Mesendoderm (in vitro differentiated cells): ENCODE measurements around the gene SMAD9.

Source experiments
- DNase-seq: peaks from one replicate; pipeline ENCODE4 v3.0.0; 2013
- H2AK5ac ChIP-seq: 2 replicates; pipeline ENCODE4 v1.6.1; 2013; ENCODE audit warnings: low read length, inconsistent platforms
- H2BK120ac ChIP-seq: 2 replicates; pipeline ENCODE4 v1.6.1; 2013; ENCODE audit warnings: low read depth, mild to moderate bottlenecking, low read length, moderate library complexity, mixed read lengths
- H2BK15ac ChIP-seq: replicated peaks from 2 replicates; pipeline ENCODE4 v1.6.1; 2013; ENCODE audit warnings: low read depth, mild to moderate bottlenecking, moderate library complexity
- H2BK5ac ChIP-seq: 2 replicates; pipeline ENCODE4 v1.6.1; 2013; ENCODE audit warnings: low read length, inconsistent platforms
- H3K18ac ChIP-seq: 2 replicates; pipeline ENCODE4 v1.6.1; 2013; ENCODE audit warnings: mild to moderate bottlenecking, low read length, mixed read lengths
- H3K23ac ChIP-seq: one replicate; pipeline ENCODE4 v1.6.1; 2013; ENCODE audit warnings: low read length
- H3K27ac ChIP-seq: 2 replicates; pipeline ENCODE4 v1.5.1; 2013; ENCODE audit warnings: low read depth, mild to moderate bottlenecking, inconsistent platforms, low read length, moderate library complexity
- H3K27me3 ChIP-seq: 2 replicates; pipeline ENCODE4 v1.6.1; 2013; ENCODE audit warnings: low read length, control low read depth, mild to moderate bottlenecking, inconsistent platforms; ENCODE audit not compliant: insufficient read depth, poor library complexity
- H3K36me3 ChIP-seq: 2 replicates; pipeline ENCODE4 v1.6.1; 2013; ENCODE audit warnings: low read length, inconsistent platforms; ENCODE audit not compliant: control insufficient read depth, insufficient read depth
- H3K4ac ChIP-seq: one replicate; pipeline ENCODE4 v1.6.1; 2013; ENCODE audit warnings: low read depth, mild to moderate bottlenecking, low read length, moderate library complexity
- H3K4me1 ChIP-seq: 2 replicates; pipeline ENCODE4 v1.6.1; 2013; ENCODE audit warnings: low read depth, low read length, inconsistent platforms; ENCODE audit not compliant: control insufficient read depth
- H3K4me2 ChIP-seq: 2 replicates; pipeline ENCODE4 v1.6.1; 2013; ENCODE audit warnings: low read length
- H3K4me3 ChIP-seq: 2 replicates; pipeline ENCODE4 v1.5.1; 2013; ENCODE audit warnings: mild to moderate bottlenecking, low read length
- H3K56ac ChIP-seq: one replicate; pipeline ENCODE4 v1.6.1; 2013; ENCODE audit warnings: low read length
- H3K79me1 ChIP-seq: 2 replicates; pipeline ENCODE4 v1.6.1; 2013; ENCODE audit warnings: low read length, inconsistent platforms
- H3K79me2 ChIP-seq: 2 replicates; pipeline ENCODE4 v1.6.1; 2013; ENCODE audit warnings: mild to moderate bottlenecking, low read length; ENCODE audit not compliant: control insufficient read depth, insufficient read depth
- H3K9ac ChIP-seq: 2 replicates; pipeline ENCODE4 v1.6.1; 2013; ENCODE audit warnings: low read length, inconsistent platforms
- H4K5ac ChIP-seq: one replicate; pipeline ENCODE4 v1.6.1; 2013; ENCODE audit warnings: low read length
- H4K8ac ChIP-seq: one replicate; pipeline ENCODE4 v1.6.1; 2013; ENCODE audit warnings: low read depth, mild to moderate bottlenecking, control low read depth, low read length, moderate library complexity
- WGBS: extraction: QIAGEN DNeasy Blood & Tissue Kit; methylation state at CpG from one replicate; pipeline ENCODE4 v1.1.7; 2013; ENCODE audit warnings: low lambda C conversion rate, missing lambda C conversion rate; ENCODE audit not compliant: insufficient coverage; ENCODE audit errors: extremely low coverage; 5-methylcytosine and 5-hydroxymethylcytosine counted together

The SMAD9 gene

DNA sequence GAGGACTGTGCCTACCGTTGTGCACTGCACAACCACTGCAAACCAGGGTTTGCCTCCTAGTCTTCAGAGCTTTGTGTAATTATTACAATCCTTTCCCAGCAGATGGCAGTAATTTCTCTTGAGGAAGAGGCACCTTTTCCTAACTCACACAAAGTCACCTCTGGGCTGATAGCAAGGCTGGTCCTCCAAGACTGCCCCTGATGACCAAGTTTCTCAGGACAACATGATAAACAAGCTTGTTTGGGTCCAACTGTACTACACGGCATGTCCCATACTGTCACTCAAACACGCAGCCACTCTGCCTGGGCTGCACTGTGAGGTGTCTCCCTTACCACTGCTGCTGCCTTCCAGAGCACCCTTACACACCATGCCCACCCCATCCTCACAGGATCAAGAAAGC is 61.7 kb downstream of the SMAD9 start:
- Histone ChIP-seq H3K4me2 (no peak overlapping the region), H2BK15ac (no peak overlapping the region), H3K56ac (no peak overlapping the region), H2BK120ac (no peak overlapping the region), H3K4me1 (no peaks in the 10 kb centered on the region), H3K4ac (no peak overlapping the region), H4K8ac (no peak overlapping the region), H3K79me2 (no peaks in the 10 kb centered on the region), H3K23ac (no peak overlapping the region), H3K79me1 (no peaks in the 10 kb centered on the region), H3K27ac (no peak overlapping the region), H3K4me3 (no peak overlapping the region), H2BK5ac (no peak overlapping the region), H3K18ac (no peak overlapping the region), H3K9ac (no peak overlapping the region), H3K36me3 (no peaks in the 10 kb centered on the region), H2AK5ac (no peak overlapping the region), H3K27me3 (no peaks in the 10 kb centered on the region), H4K5ac (no peak overlapping the region)
- no CpG with 5 or more reads among the region's 3 CpGs for WGBS
- DNase-seq = peak; percentile 84

GRCh38 chr13:36857253-36857652 is 62.8 kb downstream of the SMAD9 start:
- no peak overlapping the region for H2BK5ac ChIP-seq
- H2BK120ac ChIP-seq = no peak overlapping the region
- no peak overlapping the region for H2AK5ac ChIP-seq
- no peaks in the 10 kb centered on the region for H3K36me3 ChIP-seq
- H3K79me1 ChIP-seq = no peaks in the 10 kb centered on the region
- no peak overlapping the region for H2BK15ac ChIP-seq
- no peak overlapping the region for H4K5ac ChIP-seq
- H3K56ac ChIP-seq = no peak overlapping the region
- no peak for DNase-seq
- H3K9ac ChIP-seq = no peak overlapping the region
- no peaks in the 10 kb centered on the region for H3K79me2 ChIP-seq
- H3K18ac ChIP-seq = no peak overlapping the region
- no peak overlapping the region for H3K27ac ChIP-seq
- H3K4ac ChIP-seq = no peak overlapping the region
- no peak overlapping the region for H3K4me3 ChIP-seq
- H3K23ac ChIP-seq = no peak overlapping the region
- H3K4me2 ChIP-seq = no peak overlapping the region
- H4K8ac ChIP-seq = no peak overlapping the region
- no peaks in the 10 kb centered on the region for H3K27me3 ChIP-seq
- H3K4me1 ChIP-seq = no peaks in the 10 kb centered on the region

DNA sequence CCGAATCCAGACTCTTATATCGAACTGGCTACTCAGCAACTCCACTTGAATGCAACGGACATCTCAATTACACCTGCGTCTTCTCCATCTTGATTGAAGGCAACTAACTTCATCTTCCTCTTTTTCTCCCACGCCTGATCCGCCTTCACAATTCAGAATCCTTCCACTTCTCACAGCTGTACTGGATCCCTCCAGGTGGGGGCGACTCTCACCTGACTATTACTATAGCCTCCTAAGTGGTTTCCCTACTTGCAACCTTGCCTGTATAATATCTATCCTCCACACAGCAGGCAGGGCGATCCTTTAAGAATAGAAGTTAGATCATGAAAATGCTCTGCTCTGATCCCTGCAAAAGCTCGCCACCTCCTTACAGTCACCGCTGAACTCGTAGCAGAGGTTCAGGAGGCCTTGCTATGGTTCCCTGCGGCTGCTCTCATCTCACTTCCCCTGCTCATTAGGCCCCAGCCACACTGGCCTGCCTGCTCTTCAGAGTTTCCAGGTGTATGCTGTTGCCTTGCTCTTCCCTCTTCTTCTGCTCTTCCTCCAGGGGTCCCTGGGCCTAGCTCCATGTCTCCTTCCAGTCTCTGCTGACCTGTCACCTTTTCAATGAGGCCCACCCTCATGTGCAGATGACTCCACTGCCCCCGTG is 69.1 kb downstream of the SMAD9 start:
- Histone ChIP-seq H3K4me2 (no peak overlapping the region), H3K79me2 (no peaks in the 10 kb centered on the region), H2BK120ac (no peak overlapping the region), H4K5ac (no peak overlapping the region), H3K56ac (no peak overlapping the region), H2BK5ac (no peak overlapping the region), H3K4ac (no peak overlapping the region), H3K27me3 (no peaks in the 10 kb centered on the region), H3K36me3 (no peaks in the 10 kb centered on the region), H3K23ac (no peak overlapping the region), H2BK15ac (no peak overlapping the region), H3K4me1 (no peaks in the 10 kb centered on the region), H3K9ac (no peak overlapping the region), H2AK5ac (no peak overlapping the region), H3K18ac (no peak overlapping the region), H4K8ac (no peak overlapping the region), H3K79me1 (no peaks in the 10 kb centered on the region), H3K4me3 (no peak overlapping the region), H3K27ac (no peak overlapping the region)
- DNase-seq = peak; percentile 43
- no CpG with 5 or more reads among the region's 13 CpGs for WGBS

DNA sequence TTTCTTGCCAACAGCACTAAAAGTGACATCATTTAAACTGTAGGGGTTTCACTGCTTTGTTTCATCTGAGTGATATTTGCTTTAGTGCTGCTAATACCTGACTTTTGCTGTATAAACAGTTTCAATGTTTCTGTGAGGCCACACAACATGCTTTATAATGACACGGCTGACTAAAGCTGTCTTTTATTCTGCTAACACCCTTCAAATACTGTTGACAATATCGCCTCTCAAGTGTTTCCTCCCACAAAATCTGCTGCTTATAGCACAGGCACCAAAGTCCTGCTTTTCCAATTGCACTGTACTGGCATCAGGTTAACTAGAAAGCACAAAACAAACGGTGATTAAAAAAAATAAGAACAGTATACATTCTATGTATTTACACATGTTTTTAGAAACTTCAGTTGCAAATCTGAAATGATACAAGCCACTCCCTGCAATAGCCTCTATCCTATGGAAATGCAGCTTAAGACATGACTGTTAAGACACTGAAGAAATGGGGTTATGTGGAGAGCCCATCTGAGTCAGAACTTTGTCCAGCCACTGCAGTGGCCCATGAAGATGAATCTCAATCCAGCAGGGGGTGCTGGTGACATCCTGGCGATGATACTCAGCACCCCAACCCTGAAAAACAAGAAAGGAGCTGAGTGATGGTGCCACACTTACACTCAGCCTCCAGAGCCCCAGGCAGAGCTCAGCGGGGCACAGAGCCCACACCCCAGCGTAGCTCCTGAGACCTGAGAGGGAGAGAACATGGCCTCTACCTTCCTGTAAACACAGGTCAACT is 71.6 kb downstream of the SMAD9 start:
- Histone ChIP-seq H2BK5ac (no peak overlapping the region), H3K18ac (no peak overlapping the region), H3K23ac (no peak overlapping the region), H3K4me1 (no peaks in the 10 kb centered on the region), H3K79me1 (no peaks in the 10 kb centered on the region), H2BK120ac (no peak overlapping the region), H4K5ac (no peak overlapping the region), H3K9ac (no peak overlapping the region), H3K79me2 (no peaks in the 10 kb centered on the region), H3K27ac (no peak overlapping the region), H3K27me3 (no peaks in the 10 kb centered on the region), H3K4me2 (no peak overlapping the region), H2BK15ac (no peak overlapping the region), H3K4ac (no peak overlapping the region), H2AK5ac (no peak overlapping the region), H4K8ac (no peak overlapping the region), H3K56ac (no peak overlapping the region), H3K36me3 (no peaks in the 10 kb centered on the region), H3K4me3 (no peak overlapping the region)
- no CpG with 5 or more reads among the region's 6 CpGs for WGBS
- DNase-seq = peak; percentile 43

GRCh38 chr13:36847606-36848005 is 72.4 kb downstream of the SMAD9 start:
- H3K4ac ChIP-seq = no peak overlapping the region
- no peaks in the 10 kb centered on the region for H3K27me3 ChIP-seq
- no peak overlapping the region for H3K23ac ChIP-seq
- H3K9ac ChIP-seq = no peak overlapping the region
- DNase-seq = no peak
- H3K79me1 ChIP-seq = no peaks in the 10 kb centered on the region
- no peak overlapping the region for H2BK120ac ChIP-seq
- H3K79me2 ChIP-seq = no peaks in the 10 kb centered on the region
- H3K56ac ChIP-seq = no peak overlapping the region
- H3K27ac ChIP-seq = no peak overlapping the region
- no peaks in the 10 kb centered on the region for H3K4me1 ChIP-seq
- H3K4me3 ChIP-seq = no peak overlapping the region
- H2BK15ac ChIP-seq = no peak overlapping the region
- no CpG with 5 or more reads among the region's 9 CpGs for WGBS
- no peak overlapping the region for H3K18ac ChIP-seq
- H3K4me2 ChIP-seq = no peak overlapping the region
- H4K8ac ChIP-seq = no peak overlapping the region
- no peaks in the 10 kb centered on the region for H3K36me3 ChIP-seq
- no peak overlapping the region for H4K5ac ChIP-seq
- H2BK5ac ChIP-seq = no peak overlapping the region
- no peak overlapping the region for H2AK5ac ChIP-seq

DNA sequence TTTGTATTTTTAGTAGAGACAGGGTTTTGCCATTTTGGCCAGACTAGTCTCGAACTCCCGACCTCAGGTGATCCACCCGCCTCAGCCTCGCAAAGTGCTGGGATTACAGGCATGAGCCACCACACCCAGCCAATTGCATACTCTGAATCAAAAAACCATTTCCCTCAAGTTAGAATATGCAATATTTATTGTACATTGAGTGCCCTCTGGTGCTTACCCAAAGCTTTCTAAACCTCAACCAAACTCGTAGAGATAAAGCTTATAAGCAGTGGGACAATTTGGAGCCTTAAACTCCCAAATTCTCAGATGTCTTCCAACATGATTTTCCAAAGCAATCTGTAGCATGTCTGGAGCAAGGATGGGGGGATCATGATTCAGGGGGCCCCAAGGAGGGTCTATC is 78.6 kb downstream of the SMAD9 start:
- Histone ChIP-seq H3K4me1 (peaks cover 3% of the 10 kb centered on the region), H3K56ac (no peak overlapping the region), H3K23ac (no peak overlapping the region), H4K5ac (no peak overlapping the region), H3K27me3 (no peaks in the 10 kb centered on the region), H2AK5ac (no peak overlapping the region), H3K4me3 (no peak overlapping the region), H2BK120ac (no peak overlapping the region), H4K8ac (no peak overlapping the region), H3K4me2 (no peak overlapping the region), H3K79me2 (no peaks in the 10 kb centered on the region), H2BK5ac (no peak overlapping the region), H3K36me3 (no peaks in the 10 kb centered on the region), H3K27ac (no peak overlapping the region), H3K9ac (no peak overlapping the region), H3K18ac (no peak overlapping the region), H3K4ac (no peak overlapping the region), H3K79me1 (no peaks in the 10 kb centered on the region), H2BK15ac (no peak overlapping the region)
- DNase-seq = no peak
- no CpG with 5 or more reads among the region's 5 CpGs for WGBS
